HG03066 (cell line): ENCODE measurements around the gene ECEL1.
A peak's percentile ranks its signal among the peaks of the same experiment; 100 is the strongest.
"Not testable (repeated sequence)": the region's sequence is repeated elsewhere in the genome, so short reads cannot be mapped to it uniquely, and the experiment has no call there.

Source experiments
- ATAC-seq: cut with Tn5 transposase; IDR thresholded peaks from one replicate; pipeline ENCODE4 v1.9.1; 2021; ENCODE audit warnings: low read depth; ENCODE audit not compliant: unreplicated experiment

Gene ECEL1

GRCh38 chr2:232444409-232445148 lies 43.1 kb downstream of the ECEL1 start:
- no peak for ATAC-seq

GRCh38 chr2:232443669-232444408 lies 43.8 kb downstream of the ECEL1 start:
- not testable (repeated sequence) for ATAC-seq

GRCh38 chr2:232443047-232443446 lies 44.6 kb downstream of the ECEL1 start:
- not testable (repeated sequence) for ATAC-seq

GRCh38 chr2:232442431-232442830 lies 45.2 kb downstream of the ECEL1 start:
- ATAC-seq, result not testable (repeated sequence)

GRCh38 chr2:232441922-232442321 lies 45.7 kb downstream of the ECEL1 start:
- ATAC-seq, result not testable (repeated sequence)

- ATAC-seq, result no peak
These were observed 46.4 kb downstream of the ECEL1 start for GRCh38 chr2:232441147-232441651.

GRCh38 chr2:232440220-232441018 lies 47.2 kb downstream of the ECEL1 start:
- peak; percentile 60 for ATAC-seq

GRCh38 chr2:232439758-232440135 lies 47.9 kb downstream of the ECEL1 start:
- no peak for ATAC-seq

GRCh38 chr2:232438951-232439757 lies 48.5 kb downstream of the ECEL1 start:
- ATAC-seq, result no peak

GRCh38 chr2:232438091-232438490 lies 49.5 kb downstream of the ECEL1 start:
- ATAC-seq, result no peak

GRCh38 chr2:232437195-232437571 lies 50.5 kb downstream of the ECEL1 start:
- no peak for ATAC-seq

- no peak for ATAC-seq
These were observed 51.0 kb downstream of the ECEL1 start for GRCh38 chr2:232436381-232437194.

GRCh38 chr2:232435805-232436204 lies 51.8 kb downstream of the ECEL1 start:
- ATAC-seq, result no peak

GRCh38 chr2:232435375-232435648 lies 52.3 kb downstream of the ECEL1 start:
- ATAC-seq, result no peak

GRCh38 chr2:232434563-232435374 lies 52.9 kb downstream of the ECEL1 start:
- ATAC-seq, result no peak

GRCh38 chr2:232434091-232434490 lies 53.5 kb downstream of the ECEL1 start:
- ATAC-seq, result no peak

GRCh38 chr2:232433622-232434021 lies 54.0 kb downstream of the ECEL1 start:
- ATAC-seq, result not testable (repeated sequence)

- no peak for ATAC-seq
These were observed 54.9 kb downstream of the ECEL1 start for GRCh38 chr2:232432598-232433184.
